ENCODE measurements around the gene CARS2. TPM values are rescaled to one million over a fixed set of nuclear protein-coding genes. Genes with fewer than 3 reads are reported as not detected.

Gene CARS2
- polyA plus RNA-seq, 2 of the 4 experiments (the other 2 are of a cell fraction) = 31.5 to 41.4 TPM

- Histone ChIP-seq H3K4me2 (no peak overlapping the region), H3K9me3 (no peaks in the 10 kb centered on the region), H3K4me3 (no peak overlapping the region), H3K4me1 (no peaks in the 10 kb centered on the region), H3K27ac (no peak overlapping the region)
- ATAC-seq (no peak), DNase-seq (ENCODE audit: low read depth in 1 of 2, low spot score in 1 of 2) (no peak), FAIRE-seq (no peak)
- no peak for TF ChIP-seq SREBF2 (IDR thresholded peaks at IDR 0.05)
- TF ChIP-seq USF2 (IDR thresholded peaks at IDR 0.05) = no peak
- TF ChIP-seq BCL3 (IDR thresholded peaks at IDR 0.05) = no peak
- TF ChIP-seq MAX (IDR thresholded peaks at IDR 0.05) = no peak
- TF ChIP-seq REST (IDR thresholded peaks at IDR 0.05) = no peak
- no peak for TF ChIP-seq ZC3H11A (IDR thresholded peaks at IDR 0.05)
- no peak for TF ChIP-seq HMGXB4 (CRISPR knock-in tag; IDR thresholded peaks at IDR 0.05; ENCODE audit: borderline replicate concordance)
- no peak for TF ChIP-seq BHLHE40 (IDR thresholded peaks at IDR 0.05; ENCODE audit: low read depth, low read length)
- TF ChIP-seq GATA3 (IDR thresholded peaks at IDR 0.05; ENCODE audit: borderline replicate concordance) = no peak
- no peak for TF ChIP-seq HES2 (IDR thresholded peaks at IDR 0.05)
- TF ChIP-seq CHD2 (IDR thresholded peaks at IDR 0.05; ENCODE audit: low read length, partially characterized antibody) = no peak
- no peak for TF ChIP-seq MAFK (IDR thresholded peaks at IDR 0.05; ENCODE audit: partially characterized antibody)
- POLR2A ChIA-PET = interaction anchor here (0.8 kb wide), 1 partner anchor 62 kb away, joined by 4 read pairs; no protein-coding TSS in a partner anchor
- CTCF ChIA-PET = no interaction called here
- 89% methylated on average over 14 of the region's 14 CpGs for WGBS (ENCODE audit: missing lambda C conversion rate)
Measured at GRCh38 chr13:110653271-110653670, 52.6 kb downstream of the CARS2 start.

GRCh38 chr13:110652764-110653163 is 53.2 kb downstream of the CARS2 start:
- ChIA-PET POLR2A (no interaction called here), CTCF (no interaction called here)
- WGBS (ENCODE audit: missing lambda C conversion rate) = 86% methylated on average over 10 of the region's 10 CpGs
- Histone ChIP-seq H3K4me2 (no peak overlapping the region), H3K27ac (no peak overlapping the region), H3K4me1 (no peaks in the 10 kb centered on the region), H3K9me3 (no peaks in the 10 kb centered on the region), H3K4me3 (no peak overlapping the region)
- ATAC-seq (no peak), DNase-seq (ENCODE audit: low read depth in 1 of 2, low spot score in 1 of 2) (no peak), FAIRE-seq (no peak)
- TF ChIP-seq RCOR1 (IDR thresholded peaks at IDR 0.05; ENCODE audit: low read depth, low read length) (no peak), POLR2AphosphoS2 (conservative IDR thresholded peaks at IDR 0.05; ENCODE audit: low read length) (no peak), EP300 (IDR thresholded peaks at IDR 0.05) (no peak)

- POLR2A ChIA-PET = no interaction called here
- 96% methylated on average over 10 of the region's 10 CpGs for WGBS (ENCODE audit: missing lambda C conversion rate)
- no peak overlapping the region for H3K27ac ChIP-seq
- H3K4me1 ChIP-seq = no peaks in the 10 kb centered on the region
- TF ChIP-seq SMC3 (IDR thresholded peaks at IDR 0.05) (no peak), EHMT2 (IDR thresholded peaks at IDR 0.05; ENCODE audit: low read depth) (no peak), POLR2AphosphoS2 (conservative IDR thresholded peaks at IDR 0.05; ENCODE audit: low read length) (no peak), EP300 (IDR thresholded peaks at IDR 0.05) (no peak), HDAC2 (IDR thresholded peaks at IDR 0.05) (no peak), KDM1A (IDR thresholded peaks at IDR 0.05; ENCODE audit: low read depth) (no peak), REST (IDR thresholded peaks at IDR 0.05) (no peak), FOSB (CRISPR knock-in tag; IDR thresholded peaks at IDR 0.05) (no peak), RNF2 (IDR thresholded peaks at IDR 0.05; ENCODE audit: borderline replicate concordance, low read depth) (no peak), ZSCAN20 (CRISPR knock-in tag; IDR thresholded peaks at IDR 0.05) (no peak)
- CTCF ChIA-PET = no interaction called here
- no peaks in the 10 kb centered on the region for H3K9me3 ChIP-seq
- no peak overlapping the region for H3K4me2 ChIP-seq
- no peak for DNase-seq (ENCODE audit: low read depth in 1 of 2, low spot score in 1 of 2)
- no peak overlapping the region for H3K4me3 ChIP-seq
- FAIRE-seq = no peak
- ATAC-seq = no peak
Measured at GRCh38 chr13:110652231-110652730, 53.6 kb downstream of the CARS2 start.
